GM19025 (cell line): ENCODE measurements around the gene TMEM161A.

ENCODE experiments used
- ATAC-seq: cut with Tn5 transposase; IDR thresholded peaks from one replicate; pipeline ENCODE4 v1.9.1; 2021; ENCODE audit warnings: mild to moderate bottlenecking, low read depth, moderate library complexity; ENCODE audit not compliant: unreplicated experiment

The TMEM161A gene

GRCh38 chr19:19098703-19099632 lies 39.3 kb downstream of the TMEM161A start:
- ATAC-seq = no peak

DNA sequence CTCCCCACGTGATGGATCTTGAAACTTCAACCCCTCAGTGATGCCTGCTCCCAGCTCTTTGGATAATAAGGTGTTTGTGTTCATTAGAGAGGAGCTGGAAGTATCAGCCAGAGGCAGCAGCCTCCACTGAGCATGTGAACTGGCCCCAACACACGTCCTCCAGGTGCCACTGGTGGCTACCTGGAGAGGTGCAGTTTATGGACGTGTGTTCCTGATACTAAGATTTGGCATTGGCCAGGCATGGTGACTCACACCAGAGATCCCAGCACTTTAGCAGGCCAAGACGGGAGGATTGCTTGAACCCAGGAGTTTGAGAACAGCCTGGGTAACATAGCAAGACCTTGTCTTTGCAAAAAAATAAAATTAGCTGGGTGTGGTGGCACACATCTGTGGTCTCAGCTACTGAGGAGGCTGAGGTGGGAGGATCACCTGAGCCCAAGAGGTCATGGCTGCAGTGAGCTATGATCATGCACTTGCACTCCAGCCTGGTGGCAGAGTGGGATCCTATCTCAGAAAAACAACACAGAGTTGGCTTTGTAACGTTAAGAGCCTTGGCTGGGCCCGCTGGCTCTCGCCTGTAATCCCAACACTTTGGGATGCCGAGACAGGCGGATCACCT lies 40.1 kb downstream of the TMEM161A start:
- no peak for ATAC-seq

- no peak for ATAC-seq
These were observed 41.3 kb downstream of the TMEM161A start for GRCh38 chr19:19096641-19097627.

GRCh38 chr19:19095691-19096090 lies 42.6 kb downstream of the TMEM161A start:
- no peak for ATAC-seq

- ATAC-seq = no peak
These were observed 43.8 kb downstream of the TMEM161A start for GRCh38 chr19:19094513-19094912.

- no peak for ATAC-seq
These were observed 50.6 kb downstream of the TMEM161A start for GRCh38 chr19:19087676-19088075.

DNA sequence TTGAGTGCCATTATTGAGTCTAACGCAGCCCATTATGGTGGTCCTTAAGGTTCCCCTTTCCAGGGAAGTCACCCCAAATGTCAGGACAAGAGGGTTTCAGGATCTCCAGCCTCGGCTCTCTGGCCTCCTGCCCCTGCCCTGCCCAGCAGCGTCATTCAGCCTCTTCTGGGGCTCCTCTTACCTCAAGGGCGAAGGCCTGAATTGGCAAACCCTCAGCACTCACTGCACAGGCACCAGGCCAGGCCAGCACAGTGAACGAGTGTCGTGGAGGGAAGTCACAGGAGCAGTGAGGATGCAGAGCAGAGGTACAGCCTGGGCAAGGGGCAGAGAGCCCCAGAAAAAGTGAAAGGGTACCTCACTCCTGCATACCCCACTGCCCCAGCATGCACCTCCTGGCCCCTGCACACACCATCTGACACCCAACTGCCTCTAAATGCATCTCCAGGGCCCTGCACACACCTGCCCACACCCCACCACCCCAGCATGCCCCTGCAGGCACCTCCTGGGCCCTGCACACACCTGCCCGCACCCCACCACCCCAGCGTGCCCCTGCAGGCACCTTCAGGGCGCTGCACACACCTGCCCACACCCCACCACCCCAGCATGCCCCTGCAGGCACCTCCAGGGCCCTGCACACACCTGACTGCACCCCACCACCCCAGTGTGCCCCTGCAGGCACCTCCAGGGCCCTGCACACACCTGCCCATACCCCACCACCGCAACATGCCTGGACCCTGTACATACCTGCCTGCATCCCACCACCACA lies 54.7 kb downstream of the TMEM161A start:
- ATAC-seq = no peak

GRCh38 chr19:19081642-19082151 lies 56.6 kb downstream of the TMEM161A start:
- ATAC-seq = no peak

DNA sequence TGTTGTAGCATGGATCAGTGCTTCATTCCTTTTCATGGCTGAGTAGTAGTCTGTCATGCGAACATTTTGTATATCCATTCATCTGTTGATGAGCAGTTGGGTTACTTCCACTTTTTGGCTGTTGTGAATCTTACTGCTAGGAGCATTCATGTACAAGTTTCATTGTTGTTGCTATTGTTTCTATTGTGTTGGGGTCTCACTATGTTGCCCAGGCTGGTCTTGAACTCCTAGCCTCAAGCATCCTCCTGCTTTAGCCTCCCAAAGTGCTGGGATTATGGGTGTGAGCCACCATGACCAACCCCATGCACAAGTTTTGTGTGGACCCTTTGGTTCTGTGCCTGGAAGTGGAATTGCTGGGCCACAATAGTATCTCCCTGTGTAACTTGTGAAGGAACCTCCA lies 58.7 kb downstream of the TMEM161A start:
- ATAC-seq = no peak

DNA sequence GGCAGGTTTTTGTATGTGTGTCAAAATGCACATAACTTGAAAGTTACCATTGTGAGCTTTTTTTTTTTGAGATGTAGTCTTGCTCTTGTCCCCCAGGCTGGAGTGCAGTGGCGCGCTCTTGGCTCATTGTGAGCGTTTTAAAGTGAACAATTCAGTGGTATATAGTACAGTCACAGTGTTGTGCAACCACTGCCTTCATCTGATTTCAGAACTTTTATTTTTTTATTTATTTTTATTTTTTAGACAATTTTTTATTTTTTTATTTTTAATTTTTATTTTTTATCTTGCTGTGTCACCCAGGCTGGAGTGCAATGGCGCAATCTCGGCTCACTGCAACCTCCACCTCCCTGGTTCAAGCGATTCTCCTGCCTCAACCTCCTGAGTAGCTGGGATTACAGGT lies 59.5 kb downstream of the TMEM161A start:
- no peak for ATAC-seq

DNA sequence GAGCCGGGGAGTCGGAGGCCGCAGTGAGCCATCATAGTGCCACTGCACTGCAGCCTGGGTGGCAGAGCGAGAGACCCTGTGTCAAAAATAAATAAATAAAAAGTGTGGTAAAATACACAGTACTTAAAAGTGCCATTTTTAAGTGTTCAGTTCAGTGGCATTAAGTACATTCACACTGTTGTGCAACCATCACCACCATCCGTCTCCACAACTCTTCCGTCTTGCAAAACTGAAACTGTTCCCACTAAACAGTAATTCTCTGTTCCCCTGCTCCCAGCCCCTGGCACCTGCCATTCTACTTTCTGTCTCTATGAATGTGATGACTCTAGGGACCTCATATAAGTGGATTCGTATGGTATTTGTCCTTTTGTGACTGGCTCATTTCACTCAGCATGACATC lies 61.2 kb downstream of the TMEM161A start:
- ATAC-seq = no peak

DNA sequence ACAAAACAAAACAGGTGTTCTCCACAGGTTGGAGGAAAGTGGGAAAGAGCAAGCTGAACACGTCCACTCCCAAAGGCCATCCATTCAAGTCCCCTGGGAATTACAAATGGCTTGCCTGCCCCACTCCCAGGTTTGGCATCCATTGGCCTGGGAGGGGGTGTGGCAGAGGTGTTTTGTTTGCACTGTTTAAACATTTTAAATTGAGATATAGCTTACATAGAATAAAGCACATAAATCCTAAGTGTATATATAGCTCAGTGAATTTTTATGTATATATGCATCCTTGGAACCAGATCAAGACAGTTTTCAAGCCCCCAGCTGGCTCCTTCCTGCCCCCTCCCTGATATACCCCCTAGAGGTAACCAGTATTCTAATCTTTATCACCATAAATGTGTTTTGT lies 61.8 kb downstream of the TMEM161A start:
- no peak for ATAC-seq

GRCh38 chr19:19075126-19075525 lies 63.2 kb downstream of the TMEM161A start:
- ATAC-seq = no peak

DNA sequence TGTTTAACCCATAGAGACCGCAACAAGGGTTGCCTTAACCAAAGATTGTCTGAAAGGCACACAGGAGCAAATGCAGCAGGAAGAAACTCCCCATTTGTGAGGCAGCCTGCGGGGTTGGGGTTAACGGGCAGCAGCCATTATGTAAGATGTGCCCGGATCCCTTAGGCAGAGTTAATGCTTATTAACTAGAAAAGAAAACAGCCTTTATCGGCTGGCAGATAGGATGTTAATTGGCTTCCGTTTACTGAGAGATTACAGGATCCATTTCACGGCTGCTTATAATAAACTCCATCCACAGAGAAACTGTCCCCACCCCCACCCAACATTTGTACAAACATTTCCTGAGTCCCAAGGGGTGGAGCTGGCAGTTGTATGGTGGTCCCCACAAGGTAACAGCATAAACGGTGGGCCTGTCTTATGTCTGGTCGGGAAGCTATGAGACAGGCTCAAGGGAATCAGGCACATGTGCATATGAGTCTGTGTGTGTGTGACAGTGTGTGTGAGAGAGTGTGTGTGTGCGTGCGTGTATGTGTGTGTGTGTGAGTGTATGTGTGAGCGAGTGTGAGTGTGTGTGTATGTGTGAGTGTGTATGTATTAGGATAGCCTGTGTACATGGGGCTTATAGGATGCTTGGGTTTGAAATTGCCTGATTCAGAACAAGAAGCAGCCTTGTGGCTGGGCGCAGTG lies 63.9 kb downstream of the TMEM161A start:
- ATAC-seq = no peak

- ATAC-seq = no peak
These were observed 66.4 kb downstream of the TMEM161A start for GRCh38 chr19:19071897-19072296.
